Neural cell (in vitro differentiated cells): Measurements from ENCODE around the gene LARGE1. TPM values are rescaled to one million over a fixed set of nuclear protein-coding genes. Genes with fewer than 3 reads are reported as not detected.
A peak's percentile ranks its signal among the peaks of the same experiment; 100 is the strongest.

Experiments used
- H2AFZ ChIP-seq: fragments of 200-600, 300-800 bp; sonication (generic), shearing (Covaris generic); 2 replicates; pipeline ENCODE4 v1.6.0; 2014; ENCODE audit warnings: low read depth, mild to moderate bottlenecking, antibody characterized with exemption, low read length, moderate library complexity
- H3F3A ChIP-seq: fragments of 200-600 bp; shearing (Covaris generic); 2 replicates; pipeline ENCODE4 v1.6.1; 2016; ENCODE audit warnings: mild to moderate bottlenecking, moderate library complexity, mixed read lengths, antibody characterized with exemption, low read length; ENCODE audit not compliant: insufficient read depth, poor library complexity, severe bottlenecking
- H3K27ac ChIP-seq: fragments of 200-600, 300-800 bp; sonication (generic), shearing (Covaris generic); 2 replicates; pipeline ENCODE4 v1.5.1; 2014; ENCODE audit warnings: mild to moderate bottlenecking, low read length, moderate library complexity
- H3K27me3 ChIP-seq: fragments of 300-800, 200-600 bp; sonication (generic), shearing (Covaris generic); 2 replicates; pipeline ENCODE4 v1.6.0; 2014; ENCODE audit warnings: mild to moderate bottlenecking, low read depth, low read length, moderate library complexity; ENCODE audit not compliant: insufficient read depth
- H3K36me3 ChIP-seq: fragments of 300-800, 200-600 bp; sonication (generic), shearing (Covaris generic); 2 replicates; pipeline ENCODE4 v1.5.1; 2014; ENCODE audit warnings: mild to moderate bottlenecking, antibody characterized with exemption, low read length, moderate library complexity; ENCODE audit not compliant: insufficient read depth
- H3K4me2 ChIP-seq: fragments of 300-800, 200-600 bp; sonication (generic), shearing (Covaris generic); 2 replicates; pipeline ENCODE4 v1.6.0; 2014; ENCODE audit warnings: mild to moderate bottlenecking, low read length
- H3K4me3 ChIP-seq: fragments of 300-800, 200-600 bp; sonication (generic), shearing (Covaris generic); 2 replicates; pipeline ENCODE4 v1.5.1; 2014; ENCODE audit warnings: mild to moderate bottlenecking, low read length, moderate library complexity
- H3K79me2 ChIP-seq: fragments of 200-600 bp; shearing (Covaris generic); replicated peaks from 2 replicates; pipeline ENCODE4 v1.6.0; 2014; ENCODE audit warnings: mild to moderate bottlenecking, low read length, moderate library complexity; ENCODE audit not compliant: insufficient read depth
- H3K9ac ChIP-seq: fragments of 300-800, 200-600 bp; sonication (generic), shearing (Covaris generic); 2 replicates; pipeline ENCODE4 v1.6.1; 2016; ENCODE audit warnings: mild to moderate bottlenecking, low read length, mixed read lengths
- H3K9me2 ChIP-seq: fragments of 200-600 bp; shearing (Covaris generic); 2 replicates; pipeline ENCODE4 v1.6.1; 2016; ENCODE audit warnings: mild to moderate bottlenecking, low read length, mixed read lengths; ENCODE audit not compliant: insufficient read depth
- H3K9me3 ChIP-seq: fragments of 200-600, 300-800 bp; sonication (generic), shearing (Covaris generic); 2 replicates; pipeline ENCODE4 v1.6.1; 2016; ENCODE audit warnings: mild to moderate bottlenecking, mixed run types, low read length, moderate library complexity, mixed read lengths
- H4K20me1 ChIP-seq: fragments of 200-600 bp; shearing (Covaris generic); 2 replicates; pipeline ENCODE4 v1.6.1; 2016; ENCODE audit warnings: mild to moderate bottlenecking, mixed run types; ENCODE audit not compliant: insufficient read depth
- EP300 ChIP-seq: fragments of 450-650 bp; conservative IDR thresholded peaks from 2 replicates; pipeline ENCODE4 v1.6.1; 2014; ENCODE audit warnings: antibody characterized with exemption, mild to moderate bottlenecking, moderate library complexity; ENCODE audit not compliant: poor library complexity, severe bottlenecking
- EZH2 ChIP-seq: fragments of 200-600, 300-800 bp; shearing (Covaris generic), sonication (generic); IDR thresholded peaks from 2 replicates; pipeline ENCODE4 v1.6.1; 2014; ENCODE audit warnings: antibody characterized with exemption, low read length, borderline replicate concordance, mild to moderate bottlenecking; ENCODE audit not compliant: insufficient read depth, poor library complexity, severe bottlenecking
- MXI1 ChIP-seq: fragments of 450-650 bp; conservative IDR thresholded peaks from 2 replicates; pipeline ENCODE4 v1.6.1; 2014; ENCODE audit warnings: antibody characterized with exemption, mild to moderate bottlenecking; ENCODE audit not compliant: poor library complexity, severe bottlenecking
- POLR2AphosphoS5 ChIP-seq: IDR thresholded peaks from 2 replicates; pipeline ENCODE4 v1.6.1; 2012
- RAD21 ChIP-seq: fragments of 450-650 bp; conservative IDR thresholded peaks from 2 replicates; pipeline ENCODE4 v1.6.1; 2014; ENCODE audit warnings: antibody characterized with exemption, mild to moderate bottlenecking, moderate library complexity
- SMC3 ChIP-seq: fragments of 450-650 bp; conservative IDR thresholded peaks from 2 replicates; pipeline ENCODE4 v1.6.1; 2014; ENCODE audit warnings: antibody characterized with exemption, mild to moderate bottlenecking, moderate library complexity; ENCODE audit not compliant: poor library complexity
- TAF1 ChIP-seq: IDR thresholded peaks from 2 replicates; pipeline ENCODE4 v1.6.1; 2012; ENCODE audit warnings: low read depth
- polyA plus RNA-seq: library from polyadenylated mRNA; depleted of rRNA; stranded (reverse); fragments of >200 nt; gene quantifications from 2 replicates; pipeline ENCODE4 v1.2.3, GENCODE V29; 2014
- TF ChIP-seq, protein P1 (sequence below): IDR thresholded peaks from 2 replicates; pipeline ENCODE4 v1.6.1; 2012; ENCODE audit warnings: borderline replicate concordance

Gene LARGE1
- polyA plus RNA-seq, 1 donor from 2014 or later, result 27.5 TPM

DNA sequence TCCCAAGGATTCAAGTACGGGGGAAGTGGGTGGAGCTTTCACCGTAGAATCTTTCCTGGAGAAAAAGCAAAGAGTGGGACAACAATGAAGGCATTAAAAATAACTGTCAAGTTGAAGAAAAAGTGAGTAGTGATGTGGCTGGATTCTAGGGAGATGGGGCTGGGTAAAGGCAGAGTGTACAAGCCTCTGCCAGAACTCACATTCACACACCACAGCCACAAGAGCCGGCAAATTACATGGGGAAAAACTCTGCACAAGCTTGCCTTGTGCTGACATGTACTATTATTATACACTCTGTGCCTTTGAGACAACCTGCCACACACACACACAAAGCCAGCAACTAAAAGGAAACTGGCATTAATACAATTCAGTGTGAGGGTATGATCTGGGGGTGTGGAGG is 182.6 kb downstream of the LARGE1 start:
- Histone ChIP-seq H3K4me3 (peak overlapping the region; percentile 35), H3K36me3 (no peaks in the 10 kb centered on the region), H3F3A (no peaks in the 10 kb centered on the region), H3K4me2 (peak overlapping the region; percentile 33), H3K9me3 (no peaks in the 10 kb centered on the region), H4K20me1 (no peaks in the 10 kb centered on the region), H2AFZ (no peak overlapping the region), H3K27ac (peak overlapping the region; percentile 52), H3K79me2 (no peaks in the 10 kb centered on the region), H3K9ac (peak overlapping the region; percentile 41), H3K9me2 (no peaks in the 10 kb centered on the region), H3K27me3 (no peaks in the 10 kb centered on the region)
- peak; percentile 20 for TF ChIP-seq EP300
- TF ChIP-seq MXI1, result no peak
- no peak for TF ChIP-seq POLR2AphosphoS5
- TF ChIP-seq SMC3, result no peak

GRCh38 chr22:33735978-33736377 is 184.3 kb downstream of the LARGE1 start:
- Histone ChIP-seq H3K27ac (no peak overlapping the region), H3F3A (no peaks in the 10 kb centered on the region), H3K4me2 (no peak overlapping the region), H3K79me2 (no peaks in the 10 kb centered on the region), H2AFZ (no peak overlapping the region), H4K20me1 (no peaks in the 10 kb centered on the region), H3K9me3 (no peaks in the 10 kb centered on the region), H3K27me3 (no peaks in the 10 kb centered on the region), H3K9ac (no peak overlapping the region), H3K36me3 (no peaks in the 10 kb centered on the region), H3K4me3 (no peak overlapping the region), H3K9me2 (no peaks in the 10 kb centered on the region)
- TF ChIP-seq MXI1, result no peak
- TF ChIP-seq EZH2, result no peak
- TF ChIP-seq SMC3, result no peak
- TF ChIP-seq TAF1, result no peak
- TF ChIP-seq RAD21, result no peak
- no peak for TF ChIP-seq POLR2AphosphoS5

- TF ChIP-seq SMC3, result no peak
- TF ChIP-seq EZH2, result no peak
- no peak for TF ChIP-seq EP300
- H3K27me3 ChIP-seq, result no peaks in the 10 kb centered on the region
- no peak overlapping the region for H2AFZ ChIP-seq
- H3K36me3 ChIP-seq, result no peaks in the 10 kb centered on the region
- H3K9me2 ChIP-seq, result no peaks in the 10 kb centered on the region
- H3K79me2 ChIP-seq, result no peaks in the 10 kb centered on the region
- H3F3A ChIP-seq, result no peaks in the 10 kb centered on the region
- H4K20me1 ChIP-seq, result no peaks in the 10 kb centered on the region
- no peak overlapping the region for H3K9ac ChIP-seq
- H3K9me3 ChIP-seq, result no peaks in the 10 kb centered on the region
- H3K27ac ChIP-seq, result no peak overlapping the region
- no peak overlapping the region for H3K4me2 ChIP-seq
- no peak overlapping the region for H3K4me3 ChIP-seq
Observed at GRCh38 chr22:33728847-33729246, 191.4 kb downstream of the LARGE1 start.

GRCh38 chr22:33726294-33726734 is 194.0 kb downstream of the LARGE1 start:
- no peaks in the 10 kb centered on the region for H3K27me3 ChIP-seq
- H3K27ac ChIP-seq, result no peak overlapping the region
- H3K9me3 ChIP-seq, result no peaks in the 10 kb centered on the region
- H3K4me2 ChIP-seq, result no peak overlapping the region
- no peaks in the 10 kb centered on the region for H3F3A ChIP-seq
- no peaks in the 10 kb centered on the region for H3K36me3 ChIP-seq
- no peak overlapping the region for H3K4me3 ChIP-seq
- TF ChIP-seq EP300, result no peak
- TF ChIP-seq, protein P1, sequence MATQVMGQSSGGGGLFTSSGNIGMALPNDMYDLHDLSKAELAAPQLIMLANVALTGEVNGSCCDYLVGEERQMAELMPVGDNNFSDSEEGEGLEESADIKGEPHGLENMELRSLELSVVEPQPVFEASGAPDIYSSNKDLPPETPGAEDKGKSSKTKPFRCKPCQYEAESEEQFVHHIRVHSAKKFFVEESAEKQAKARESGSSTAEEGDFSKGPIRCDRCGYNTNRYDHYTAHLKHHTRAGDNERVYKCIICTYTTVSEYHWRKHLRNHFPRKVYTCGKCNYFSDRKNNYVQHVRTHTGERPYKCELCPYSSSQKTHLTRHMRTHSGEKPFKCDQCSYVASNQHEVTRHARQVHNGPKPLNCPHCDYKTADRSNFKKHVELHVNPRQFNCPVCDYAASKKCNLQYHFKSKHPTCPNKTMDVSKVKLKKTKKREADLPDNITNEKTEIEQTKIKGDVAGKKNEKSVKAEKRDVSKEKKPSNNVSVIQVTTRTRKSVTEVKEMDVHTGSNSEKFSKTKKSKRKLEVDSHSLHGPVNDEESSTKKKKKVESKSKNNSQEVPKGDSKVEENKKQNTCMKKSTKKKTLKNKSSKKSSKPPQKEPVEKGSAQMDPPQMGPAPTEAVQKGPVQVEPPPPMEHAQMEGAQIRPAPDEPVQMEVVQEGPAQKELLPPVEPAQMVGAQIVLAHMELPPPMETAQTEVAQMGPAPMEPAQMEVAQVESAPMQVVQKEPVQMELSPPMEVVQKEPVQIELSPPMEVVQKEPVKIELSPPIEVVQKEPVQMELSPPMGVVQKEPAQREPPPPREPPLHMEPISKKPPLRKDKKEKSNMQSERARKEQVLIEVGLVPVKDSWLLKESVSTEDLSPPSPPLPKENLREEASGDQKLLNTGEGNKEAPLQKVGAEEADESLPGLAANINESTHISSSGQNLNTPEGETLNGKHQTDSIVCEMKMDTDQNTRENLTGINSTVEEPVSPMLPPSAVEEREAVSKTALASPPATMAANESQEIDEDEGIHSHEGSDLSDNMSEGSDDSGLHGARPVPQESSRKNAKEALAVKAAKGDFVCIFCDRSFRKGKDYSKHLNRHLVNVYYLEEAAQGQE, result no peak
- H3K79me2 ChIP-seq, result no peaks in the 10 kb centered on the region
- H3K9me2 ChIP-seq, result no peaks in the 10 kb centered on the region
- no peak overlapping the region for H3K9ac ChIP-seq
- H4K20me1 ChIP-seq, result no peaks in the 10 kb centered on the region
- no peak overlapping the region for H2AFZ ChIP-seq
